Effector memory CD4-positive, alpha-beta T cell (primary cell): ENCODE results near the gene TCF7L2.

ENCODE experiments used
- DNase-seq, 3 donors: peaks; one replicate each; pipeline ENCODE4 v3.0.0-alpha.2; 2020
- H3K27ac ChIP-seq: 2 replicates; pipeline ENCODE4 v1.7.0; 2013; ENCODE audit warnings: mild to moderate bottlenecking, low read length, moderate library complexity; ENCODE audit not compliant: insufficient read depth, poor library complexity, severe bottlenecking
- H3K27me3 ChIP-seq: replicated peaks from 2 replicates; pipeline ENCODE4 v1.7.0; 2013; ENCODE audit warnings: mild to moderate bottlenecking, low read length; ENCODE audit not compliant: insufficient read depth, control insufficient read depth, poor library complexity, severe bottlenecking
- H3K36me3 ChIP-seq: 2 replicates; pipeline ENCODE4 v1.7.0; 2013; ENCODE audit warnings: mild to moderate bottlenecking, low read length, moderate library complexity; ENCODE audit not compliant: control insufficient read depth, insufficient read depth
- H3K4me1 ChIP-seq: 2 replicates; pipeline ENCODE4 v1.7.0; 2013; ENCODE audit warnings: low read length, mild to moderate bottlenecking; ENCODE audit not compliant: control insufficient read depth, insufficient read depth, poor library complexity, severe bottlenecking
- H3K4me3 ChIP-seq: 2 replicates; pipeline ENCODE4 v1.7.0; 2013; ENCODE audit warnings: low read length, low read depth, mild to moderate bottlenecking; ENCODE audit not compliant: insufficient read depth, poor library complexity, severe bottlenecking
- H3K9me3 ChIP-seq: 2 replicates; pipeline ENCODE4 v1.7.0; 2013; ENCODE audit warnings: mild to moderate bottlenecking, low read length, moderate library complexity; ENCODE audit not compliant: control insufficient read depth

TCF7L2 gene

DNA sequence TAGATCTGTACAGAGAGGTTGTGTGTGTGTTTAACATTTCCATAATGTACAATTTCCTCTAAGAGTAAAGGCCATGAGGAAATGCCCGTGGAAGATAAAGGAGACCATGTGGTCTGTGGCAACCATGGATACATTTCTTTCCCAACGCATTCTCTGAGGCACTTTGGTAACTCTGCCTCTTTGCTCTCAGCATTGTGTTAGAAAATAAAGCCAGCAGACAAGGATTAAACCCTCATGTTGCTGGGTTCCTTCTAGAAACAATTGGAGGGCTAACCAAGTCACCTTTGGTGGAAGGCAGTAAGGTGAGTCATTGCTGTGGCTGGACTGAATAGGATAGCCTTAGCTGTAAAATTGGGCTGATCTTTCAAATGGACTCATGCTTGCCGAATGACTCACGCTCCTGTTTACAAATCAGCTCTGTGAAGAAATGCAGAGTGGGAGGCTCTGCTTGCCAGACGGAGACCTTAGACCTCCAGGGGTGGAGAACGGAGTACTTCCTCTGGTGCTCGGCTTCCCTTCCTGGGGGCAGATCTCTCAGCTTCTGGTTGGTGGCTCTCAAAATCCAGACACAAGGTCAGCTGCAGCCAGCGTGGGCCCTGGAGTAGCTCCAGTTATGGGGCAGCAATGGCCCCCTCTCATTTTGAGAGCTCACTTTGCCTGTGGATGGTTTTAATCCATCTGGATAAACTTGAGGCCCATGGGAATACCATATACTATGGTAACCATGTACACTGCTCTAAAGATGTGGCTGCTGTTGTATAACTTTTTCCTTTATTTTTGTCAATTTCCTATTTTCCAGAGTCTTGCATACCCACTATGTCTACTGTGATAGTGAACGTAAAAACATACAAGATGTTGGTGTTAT, 137.3 kb downstream of the TCF7L2 start:
- H3K9me3 ChIP-seq = no peaks in the 10 kb centered on the region
- no peaks in the 10 kb centered on the region for H3K4me1 ChIP-seq
- no peak overlapping the region for H3K27ac ChIP-seq
- H3K27me3 ChIP-seq = no peaks in the 10 kb centered on the region
- no peak overlapping the region for H3K4me3 ChIP-seq
- H3K36me3 ChIP-seq = no peaks in the 10 kb centered on the region
- no peak for DNase-seq

DNA sequence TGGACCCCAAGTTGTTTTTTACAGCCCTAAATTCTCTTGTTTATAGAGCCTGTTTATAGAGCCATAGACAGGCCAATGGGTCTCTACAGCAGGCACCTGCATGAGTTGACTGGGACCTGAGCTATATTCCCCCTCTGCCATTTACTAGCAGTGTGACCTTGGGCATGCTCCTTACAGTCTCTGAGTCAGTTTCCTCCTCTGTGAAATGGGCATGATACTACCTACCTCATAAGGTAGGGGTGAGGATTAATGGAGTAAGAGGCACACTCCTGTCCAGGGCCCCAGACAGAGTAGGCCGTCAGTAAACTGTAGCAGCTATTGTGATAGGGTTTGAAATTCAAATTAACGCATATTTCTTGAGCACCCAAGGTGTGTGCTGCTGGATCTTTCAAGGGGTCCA, 138.1 kb downstream of the TCF7L2 start:
- no peak overlapping the region for H3K4me3 ChIP-seq
- no peaks in the 10 kb centered on the region for H3K4me1 ChIP-seq
- no peaks in the 10 kb centered on the region for H3K36me3 ChIP-seq
- no peak overlapping the region for H3K27ac ChIP-seq
- no peaks in the 10 kb centered on the region for H3K27me3 ChIP-seq
- H3K9me3 ChIP-seq = no peaks in the 10 kb centered on the region
- no peak for DNase-seq

DNA sequence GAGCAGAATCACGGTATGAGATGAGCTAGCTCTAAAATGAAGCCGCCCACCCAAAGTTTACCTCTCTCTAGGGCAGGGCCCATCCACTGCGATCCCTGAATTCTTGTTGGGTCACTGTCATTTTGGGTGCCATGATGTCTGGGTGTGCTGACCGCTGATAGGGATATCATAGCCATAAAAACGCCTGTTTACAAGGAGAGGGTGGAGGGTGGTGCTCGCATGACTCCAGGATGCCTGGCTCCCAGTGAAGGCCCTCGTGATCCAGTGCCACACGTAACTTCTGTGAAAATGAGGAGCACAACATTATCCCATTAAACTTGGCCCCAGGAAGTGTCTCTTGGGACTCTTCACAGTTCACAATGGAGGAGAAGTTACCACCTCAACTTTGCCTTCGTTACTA, 139.5 kb downstream of the TCF7L2 start:
- no peaks in the 10 kb centered on the region for H3K4me1 ChIP-seq
- no peak overlapping the region for H3K27ac ChIP-seq
- no peaks in the 10 kb centered on the region for H3K36me3 ChIP-seq
- no peaks in the 10 kb centered on the region for H3K27me3 ChIP-seq
- no peaks in the 10 kb centered on the region for H3K9me3 ChIP-seq
- DNase-seq = no peak
- H3K4me3 ChIP-seq = no peak overlapping the region

GRCh38 chr10:113091920-113092319, 141.9 kb downstream of the TCF7L2 start:
- H3K4me3 ChIP-seq = no peak overlapping the region
- no peaks in the 10 kb centered on the region for H3K9me3 ChIP-seq
- no peak overlapping the region for H3K27ac ChIP-seq
- no peaks in the 10 kb centered on the region for H3K36me3 ChIP-seq
- no peak for DNase-seq
- no peaks in the 10 kb centered on the region for H3K4me1 ChIP-seq
- H3K27me3 ChIP-seq = no peaks in the 10 kb centered on the region

DNA sequence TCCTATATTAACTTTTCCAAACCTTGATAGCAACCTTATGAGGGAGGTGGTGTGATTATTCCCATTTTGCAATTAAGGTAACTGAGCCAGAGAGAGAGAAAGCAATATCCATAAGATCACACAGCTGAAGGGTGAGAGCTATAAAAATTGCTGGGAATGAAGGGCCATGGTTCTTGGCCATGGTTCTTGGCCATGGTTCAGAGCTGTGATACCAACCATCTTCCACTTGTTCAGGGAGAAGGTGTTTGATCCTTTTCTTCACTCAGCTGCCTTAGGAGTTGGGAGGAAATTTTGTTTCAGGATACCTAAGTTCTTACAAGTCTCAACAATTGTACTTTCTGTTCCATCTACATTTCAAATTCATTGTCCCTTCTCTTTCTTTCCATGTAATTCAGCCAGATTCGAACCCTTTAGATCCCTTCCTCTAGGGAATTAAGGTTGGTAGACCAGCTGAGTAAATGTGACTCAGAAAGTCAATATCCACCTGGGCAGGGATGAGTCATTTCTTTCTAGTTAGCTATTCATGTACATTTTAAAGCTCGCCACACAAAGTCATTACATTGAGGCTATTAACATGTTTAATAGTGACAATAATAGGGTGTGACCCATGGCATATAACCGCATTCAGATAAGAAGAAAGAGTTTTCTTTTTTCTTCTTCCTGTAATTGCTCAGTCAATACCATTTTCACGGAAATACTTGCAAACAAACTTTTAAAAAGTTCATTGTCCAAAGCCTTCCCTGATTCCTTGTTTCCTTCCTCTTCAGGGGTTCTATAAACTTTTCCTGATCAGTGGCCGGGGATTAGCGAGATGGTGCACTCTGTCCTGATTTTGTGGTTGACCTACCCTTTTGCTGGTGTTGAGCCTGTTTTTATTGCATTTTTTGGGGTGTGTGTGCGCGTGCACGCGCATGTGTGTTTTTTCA, 143.4 kb downstream of the TCF7L2 start:
- no peak overlapping the region for H3K4me3 ChIP-seq
- H3K27ac ChIP-seq = no peak overlapping the region
- H3K4me1 ChIP-seq = no peaks in the 10 kb centered on the region
- H3K9me3 ChIP-seq = no peaks in the 10 kb centered on the region
- no peak for DNase-seq
- H3K36me3 ChIP-seq = no peaks in the 10 kb centered on the region
- H3K27me3 ChIP-seq = no peaks in the 10 kb centered on the region

DNA sequence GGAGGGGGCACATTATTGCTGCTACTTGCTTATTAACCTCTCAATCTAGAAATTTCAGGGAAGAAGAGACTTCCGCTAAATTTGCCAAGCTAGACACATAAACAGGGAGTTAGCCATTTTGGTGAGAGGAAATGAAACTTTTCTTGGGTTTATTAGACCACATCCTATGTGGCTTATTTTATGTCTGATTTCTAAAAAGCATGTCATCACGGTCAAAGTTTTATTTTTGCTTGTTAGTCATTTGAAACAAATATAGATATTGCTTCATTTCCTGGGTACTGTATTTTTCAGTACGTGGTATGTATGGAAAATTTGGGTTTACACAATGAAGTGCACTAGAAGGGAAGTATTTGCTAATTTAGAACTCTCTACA, 144.1 kb downstream of the TCF7L2 start:
- no peaks in the 10 kb centered on the region for H3K36me3 ChIP-seq
- H3K27me3 ChIP-seq = no peaks in the 10 kb centered on the region
- DNase-seq = no peak
- H3K9me3 ChIP-seq = no peaks in the 10 kb centered on the region
- no peak overlapping the region for H3K27ac ChIP-seq
- no peaks in the 10 kb centered on the region for H3K4me1 ChIP-seq
- H3K4me3 ChIP-seq = no peak overlapping the region

- Histone ChIP-seq H3K4me3 (no peak overlapping the region), H3K27me3 (no peaks in the 10 kb centered on the region), H3K27ac (no peak overlapping the region), H3K36me3 (no peaks in the 10 kb centered on the region), H3K9me3 (no peaks in the 10 kb centered on the region), H3K4me1 (no peaks in the 10 kb centered on the region)
- no peak for DNase-seq
These were observed 145.5 kb downstream of the TCF7L2 start for GRCh38 chr10:113095419-113096127.

GRCh38 chr10:113096128-113096996, 146.3 kb downstream of the TCF7L2 start:
- DNase-seq = no peak
- Histone ChIP-seq H3K27ac (no peak overlapping the region), H3K4me1 (no peaks in the 10 kb centered on the region), H3K27me3 (no peaks in the 10 kb centered on the region), H3K36me3 (no peaks in the 10 kb centered on the region), H3K9me3 (no peaks in the 10 kb centered on the region), H3K4me3 (no peak overlapping the region)

DNA sequence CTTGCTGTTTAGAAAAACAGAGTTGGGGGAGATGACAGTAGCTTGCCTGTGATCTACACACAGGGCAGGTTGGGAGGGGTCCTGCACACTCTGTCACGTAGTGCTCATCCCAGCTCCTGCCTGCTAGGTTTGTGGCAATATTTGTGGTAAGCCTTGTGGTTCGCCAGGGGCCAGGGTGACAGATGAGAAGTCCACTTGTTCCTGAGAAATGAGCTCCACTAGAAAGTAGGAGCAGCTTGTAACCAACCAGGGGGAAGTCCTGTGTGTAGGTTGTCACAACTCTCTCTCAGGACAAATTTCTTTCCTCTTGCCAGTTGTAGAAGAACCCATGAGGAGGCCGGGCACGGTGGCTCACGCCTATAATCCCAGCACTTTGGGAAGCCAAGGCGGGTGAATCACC, 147.0 kb downstream of the TCF7L2 start:
- H3K9me3 ChIP-seq = no peaks in the 10 kb centered on the region
- H3K27ac ChIP-seq = no peak overlapping the region
- H3K4me1 ChIP-seq = no peaks in the 10 kb centered on the region
- no peaks in the 10 kb centered on the region for H3K36me3 ChIP-seq
- H3K27me3 ChIP-seq = no peaks in the 10 kb centered on the region
- H3K4me3 ChIP-seq = no peak overlapping the region
- DNase-seq = no peak
